GM19438 (cell line): ENCODE measurements around the gene C3orf20.
"Not testable (repeated sequence)": the region's sequence is repeated elsewhere in the genome, so short reads cannot be mapped to it uniquely, and the experiment has no call there.

Source experiments
- ATAC-seq: cut with Tn5 transposase; IDR thresholded peaks from one replicate; pipeline ENCODE4 v1.9.1; 2021; ENCODE audit warnings: low read depth; ENCODE audit not compliant: unreplicated experiment

The C3orf20 gene

DNA sequence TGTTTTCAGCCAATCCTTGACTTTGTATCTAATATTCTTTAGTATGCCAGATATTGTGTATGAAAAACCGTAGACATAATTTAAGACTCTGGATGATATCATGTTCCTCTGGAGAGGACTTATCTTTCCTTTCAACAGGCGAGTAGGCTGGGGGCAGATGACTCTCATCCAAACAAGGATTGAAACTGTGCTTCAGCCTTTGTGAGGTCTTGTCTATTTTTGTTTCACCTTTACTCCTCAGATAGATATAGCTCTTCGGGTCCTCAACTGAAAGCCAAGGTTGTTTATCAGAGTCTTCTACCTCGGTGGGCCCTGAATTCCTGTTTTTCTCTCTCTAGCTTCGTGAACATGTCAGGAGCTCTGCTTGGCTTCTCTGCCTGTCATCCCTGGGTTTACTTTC lies 66.0 kb downstream of the C3orf20 start:
- ATAC-seq, result no peak

DNA sequence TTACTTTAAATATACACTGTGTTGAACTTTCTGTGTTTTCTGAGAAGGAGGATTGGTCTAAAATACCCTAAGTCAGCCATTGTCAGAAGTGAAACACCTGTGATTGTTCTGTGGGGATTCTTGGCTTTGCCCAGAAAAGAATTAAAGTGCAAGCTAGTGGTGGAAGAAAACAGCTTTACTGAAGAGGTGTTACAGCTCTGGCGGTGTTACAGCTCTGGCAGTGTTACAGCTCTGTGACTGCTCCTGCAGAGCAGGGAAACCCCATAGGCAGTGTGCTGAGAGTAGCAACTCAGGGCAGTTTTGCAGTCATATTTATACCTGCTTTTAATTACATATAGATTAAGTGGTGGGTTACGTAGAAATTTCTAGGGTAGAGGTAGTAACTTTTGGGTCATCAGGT lies 66.6 kb downstream of the C3orf20 start:
- no peak for ATAC-seq

DNA sequence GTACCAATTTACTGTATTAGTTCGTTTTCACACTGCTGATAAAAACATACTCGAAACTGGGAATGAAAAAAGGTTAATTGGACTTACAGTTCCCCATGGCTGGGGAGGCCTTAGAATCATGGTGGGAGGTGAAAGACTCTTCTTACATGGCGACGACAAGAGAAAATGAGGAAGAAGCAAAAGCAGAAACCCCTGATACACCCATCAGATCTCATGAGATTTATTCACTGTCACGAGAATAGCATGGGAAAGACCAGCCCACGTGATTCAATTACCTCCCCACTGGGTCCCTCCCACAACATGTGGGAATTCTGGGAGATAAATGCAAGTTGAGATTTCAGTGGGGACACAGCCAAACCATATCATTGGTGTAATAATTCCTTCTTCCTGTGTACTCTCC lies 69.6 kb downstream of the C3orf20 start:
- ATAC-seq, result no peak

DNA sequence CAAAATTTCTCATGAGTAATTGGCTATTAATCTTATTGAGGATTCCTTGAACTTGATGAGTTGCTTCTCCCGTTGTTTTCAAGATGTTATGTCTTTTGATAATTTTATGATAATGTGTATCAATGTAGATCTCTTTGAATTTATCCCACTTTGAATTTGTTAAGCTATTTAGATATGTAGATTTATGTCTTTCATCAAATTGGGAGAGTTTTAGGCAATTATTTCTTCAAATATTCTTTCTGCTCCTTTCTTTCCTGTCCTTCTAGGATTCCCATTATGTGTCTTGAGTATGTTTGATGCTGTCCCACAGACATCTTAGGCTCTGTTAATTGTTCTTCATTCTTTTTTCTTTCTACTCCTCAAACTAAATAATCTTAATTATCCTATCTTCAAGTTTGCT lies 75.7 kb downstream of the C3orf20 start:
- no peak for ATAC-seq

DNA sequence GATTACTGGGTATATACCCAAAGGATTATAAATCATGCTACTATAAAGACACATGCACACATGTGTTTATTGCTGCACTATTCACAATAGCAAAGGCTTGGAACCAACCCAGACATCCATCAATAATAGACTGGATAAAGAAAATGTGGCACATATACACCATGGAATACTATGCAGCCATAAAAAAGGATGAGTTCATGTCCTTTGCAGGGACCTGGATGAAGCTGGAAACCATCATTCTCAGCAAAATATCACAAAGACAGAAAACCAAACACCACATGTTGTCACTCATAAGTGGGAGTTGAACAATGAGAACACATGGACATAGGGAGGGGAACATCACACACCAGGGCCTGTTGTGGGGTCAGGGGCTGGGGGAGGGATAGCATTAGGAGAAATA lies 78.0 kb downstream of the C3orf20 start:
- ATAC-seq, result not testable (repeated sequence)

DNA sequence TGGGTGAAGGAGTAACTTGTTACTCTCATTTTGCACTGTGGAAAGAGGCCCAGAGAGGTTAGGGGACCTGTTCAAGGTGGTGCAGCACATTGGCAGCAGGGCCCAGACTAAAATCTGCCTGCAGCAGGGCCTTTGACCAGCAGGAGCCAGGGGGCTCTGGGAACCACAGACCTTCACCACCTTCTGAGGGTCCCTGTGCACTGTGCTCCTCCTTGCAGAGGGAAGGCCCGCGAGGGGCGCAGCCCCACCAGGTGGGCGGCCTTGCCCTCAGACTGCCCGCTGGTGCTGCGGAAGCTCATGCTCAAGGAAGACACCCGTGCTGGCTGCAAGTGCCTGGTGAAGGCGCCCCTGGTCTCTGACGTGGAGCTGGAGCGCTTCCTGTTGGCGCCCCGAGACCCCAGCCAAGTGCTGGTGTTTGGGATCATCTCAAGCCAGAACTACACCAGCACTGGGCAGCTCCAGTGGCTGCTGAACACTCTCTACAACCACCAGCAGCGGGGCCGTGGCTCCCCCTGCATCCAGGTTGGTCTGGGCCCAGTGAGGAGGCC lies 82.3 kb downstream of the C3orf20 start:
- ATAC-seq, result no peak

DNA sequence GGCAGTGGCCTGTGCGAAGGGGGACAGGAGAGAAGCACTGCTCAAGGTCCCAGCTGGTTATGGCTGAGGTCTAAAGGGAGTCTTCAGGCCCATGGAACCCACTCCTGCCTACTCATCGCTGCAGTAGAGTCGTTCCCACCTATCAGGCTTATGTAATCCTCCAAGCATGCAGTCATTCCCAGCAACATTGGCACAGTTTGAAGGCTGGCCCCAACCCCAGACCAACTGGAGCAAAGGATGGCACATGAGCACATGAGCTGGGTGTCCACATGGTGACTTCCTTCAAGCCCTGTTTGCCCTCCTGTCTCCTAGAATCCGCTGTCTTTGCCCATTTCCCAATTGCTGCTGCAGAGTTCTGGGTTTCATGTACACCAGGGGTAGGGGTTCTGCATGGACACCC lies 83.4 kb downstream of the C3orf20 start:
- ATAC-seq, result no peak

DNA sequence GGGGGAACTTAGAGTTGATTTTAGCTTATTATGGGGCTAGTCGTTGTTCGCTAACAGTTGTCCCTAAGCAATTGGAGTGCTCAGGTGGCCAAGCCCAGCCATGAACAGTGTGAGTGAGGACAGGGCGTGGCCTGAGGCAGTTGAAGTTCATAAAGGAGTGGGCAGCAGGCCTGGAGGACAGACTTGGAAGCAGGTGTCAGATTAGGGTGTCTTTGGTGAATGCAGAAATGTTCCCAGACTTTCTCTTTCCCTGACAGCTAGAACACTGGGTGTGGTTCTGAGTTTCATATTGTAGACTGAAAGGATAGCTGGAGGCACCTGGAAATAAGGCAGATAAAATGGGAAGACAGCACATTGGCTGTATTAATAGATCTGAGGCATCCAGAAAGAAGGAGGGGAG lies 84.0 kb downstream of the C3orf20 start:
- ATAC-seq, result no peak

DNA sequence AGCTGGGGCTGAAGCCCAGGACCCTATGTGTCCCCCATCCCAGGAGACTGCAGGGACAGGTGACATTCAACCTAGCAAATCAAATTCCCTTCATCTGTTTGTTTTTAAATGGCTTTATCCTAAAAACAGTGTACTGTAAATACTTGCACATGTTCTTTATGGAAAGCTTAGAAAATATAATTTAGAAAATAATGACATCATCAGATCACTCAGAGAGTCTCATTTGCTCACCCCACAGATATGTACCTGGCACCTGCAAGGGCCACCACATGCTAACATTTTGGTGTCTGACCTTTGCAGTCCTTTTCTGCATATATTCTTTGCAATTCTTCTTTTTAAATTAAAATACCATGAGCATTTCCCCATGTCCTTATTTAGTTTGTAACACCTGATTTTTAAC lies 85.2 kb downstream of the C3orf20 start:
- ATAC-seq, result no peak

DNA sequence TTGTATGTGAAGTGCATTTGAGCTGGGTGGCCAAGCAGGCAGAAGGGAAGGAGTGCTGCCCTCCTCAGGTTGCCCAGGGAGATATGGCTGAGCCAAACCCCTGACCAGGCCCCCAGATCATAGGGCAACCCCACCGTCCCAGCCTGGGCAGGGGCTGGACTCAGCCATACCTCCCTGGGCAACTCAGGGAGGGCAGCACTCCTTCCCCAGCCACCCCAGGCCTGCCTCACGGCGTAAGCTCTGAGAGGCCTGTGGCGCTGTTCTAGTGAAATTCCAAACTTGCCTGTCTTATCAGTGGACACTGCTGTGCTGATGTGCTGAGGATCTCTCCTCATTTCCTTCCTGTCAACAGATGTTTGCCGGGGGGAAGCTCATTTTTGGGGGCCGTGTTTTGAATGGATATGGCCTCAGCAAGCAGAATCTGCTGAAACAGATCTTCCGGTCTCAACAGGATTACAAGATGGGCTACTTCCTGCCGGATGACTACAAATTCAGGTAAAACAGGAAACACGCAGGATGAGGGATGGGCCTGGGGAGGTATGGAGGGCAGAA lies 86.3 kb downstream of the C3orf20 start:
- ATAC-seq, result no peak

DNA sequence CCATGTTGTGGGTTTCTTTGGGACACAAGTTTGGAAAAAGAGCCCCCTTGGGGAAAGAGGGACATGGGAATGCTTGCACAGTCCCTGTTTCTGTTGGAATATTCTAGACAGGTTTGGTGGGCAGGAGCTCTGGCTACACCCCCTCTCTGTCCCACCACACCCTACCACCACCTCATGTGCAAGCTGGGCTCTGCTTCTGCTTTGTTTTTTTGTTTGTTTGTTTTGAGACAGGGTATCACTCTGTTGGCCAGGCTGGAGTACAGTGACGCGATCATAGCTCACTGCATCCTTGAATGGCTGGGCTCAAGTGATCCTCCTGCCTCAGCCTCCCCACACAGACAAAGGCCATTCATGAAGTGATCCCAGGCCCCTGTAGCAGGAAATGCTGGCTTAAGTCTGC lies 86.9 kb downstream of the C3orf20 start:
- ATAC-seq, result no peak

DNA sequence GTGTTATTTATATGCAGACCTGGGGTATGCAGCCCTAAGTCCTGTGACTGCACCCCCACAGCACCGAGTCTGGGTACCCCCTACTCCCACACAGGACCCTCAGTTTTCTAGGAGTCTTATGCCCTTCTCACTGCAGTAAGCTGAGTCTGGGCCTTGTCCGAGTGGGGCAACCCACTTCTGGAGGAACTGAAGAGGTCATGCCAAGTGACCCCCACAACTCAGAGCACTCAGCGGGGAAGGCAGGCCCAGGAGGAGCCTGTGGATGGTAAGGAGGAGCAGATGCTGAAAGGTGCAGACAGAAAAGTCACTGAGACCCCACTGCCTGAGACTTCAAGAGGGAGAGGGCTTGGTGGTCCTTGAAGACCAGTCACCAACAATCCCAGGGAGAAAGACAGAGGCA lies 87.8 kb downstream of the C3orf20 start:
- no peak for ATAC-seq

DNA sequence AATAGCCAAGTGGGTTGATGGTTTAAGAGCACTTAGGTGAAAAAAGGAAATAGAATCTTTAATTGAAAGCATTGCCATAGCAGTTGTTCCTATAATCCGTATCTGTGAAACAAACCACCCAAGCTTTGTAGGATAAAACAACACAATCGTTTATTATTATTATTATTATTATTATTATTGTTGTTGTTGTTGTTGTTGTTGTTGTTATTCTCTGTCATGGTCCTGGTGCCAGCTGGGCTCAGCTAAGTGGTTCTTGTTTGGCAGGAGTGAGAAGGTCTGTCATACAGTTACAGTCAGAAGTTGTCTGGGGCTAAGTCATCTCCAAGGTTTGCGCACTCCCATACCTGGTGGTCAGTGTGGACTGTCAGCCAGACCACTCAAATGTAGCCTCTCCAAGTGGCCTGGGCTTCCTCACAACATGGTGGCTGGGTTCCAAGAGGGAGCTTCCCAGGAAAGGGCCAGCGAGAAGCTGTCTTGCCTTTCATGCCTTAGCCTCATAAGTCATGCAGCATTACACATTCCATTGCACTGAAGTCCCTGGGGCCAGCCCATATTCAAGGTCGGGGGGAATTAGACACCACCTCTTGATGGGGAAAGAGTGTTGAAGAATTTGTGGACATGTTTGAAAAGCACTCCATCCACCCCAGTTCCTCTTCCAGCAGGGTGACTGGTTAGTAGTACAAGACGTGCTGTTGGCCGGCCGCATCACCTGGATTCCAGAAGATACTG lies 89.6 kb downstream of the C3orf20 start:
- ATAC-seq, result no peak

DNA sequence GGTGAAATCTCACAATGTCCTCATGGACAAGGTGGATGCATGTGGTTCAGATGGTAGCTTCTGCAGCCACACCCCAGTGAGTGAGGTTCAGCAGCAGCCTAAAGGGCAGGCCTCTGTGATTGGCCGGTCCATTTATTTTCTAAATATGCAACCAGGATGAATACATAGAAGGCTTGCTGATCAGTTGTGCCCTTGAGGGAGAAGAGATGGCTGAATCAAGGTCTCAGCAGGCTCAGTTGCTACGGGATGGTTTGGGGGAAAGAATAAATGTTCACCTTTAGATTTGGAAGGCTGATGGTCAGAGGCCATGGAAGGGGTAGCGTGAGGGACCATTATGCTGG lies 90.1 kb downstream of the C3orf20 start:
- no peak for ATAC-seq

DNA sequence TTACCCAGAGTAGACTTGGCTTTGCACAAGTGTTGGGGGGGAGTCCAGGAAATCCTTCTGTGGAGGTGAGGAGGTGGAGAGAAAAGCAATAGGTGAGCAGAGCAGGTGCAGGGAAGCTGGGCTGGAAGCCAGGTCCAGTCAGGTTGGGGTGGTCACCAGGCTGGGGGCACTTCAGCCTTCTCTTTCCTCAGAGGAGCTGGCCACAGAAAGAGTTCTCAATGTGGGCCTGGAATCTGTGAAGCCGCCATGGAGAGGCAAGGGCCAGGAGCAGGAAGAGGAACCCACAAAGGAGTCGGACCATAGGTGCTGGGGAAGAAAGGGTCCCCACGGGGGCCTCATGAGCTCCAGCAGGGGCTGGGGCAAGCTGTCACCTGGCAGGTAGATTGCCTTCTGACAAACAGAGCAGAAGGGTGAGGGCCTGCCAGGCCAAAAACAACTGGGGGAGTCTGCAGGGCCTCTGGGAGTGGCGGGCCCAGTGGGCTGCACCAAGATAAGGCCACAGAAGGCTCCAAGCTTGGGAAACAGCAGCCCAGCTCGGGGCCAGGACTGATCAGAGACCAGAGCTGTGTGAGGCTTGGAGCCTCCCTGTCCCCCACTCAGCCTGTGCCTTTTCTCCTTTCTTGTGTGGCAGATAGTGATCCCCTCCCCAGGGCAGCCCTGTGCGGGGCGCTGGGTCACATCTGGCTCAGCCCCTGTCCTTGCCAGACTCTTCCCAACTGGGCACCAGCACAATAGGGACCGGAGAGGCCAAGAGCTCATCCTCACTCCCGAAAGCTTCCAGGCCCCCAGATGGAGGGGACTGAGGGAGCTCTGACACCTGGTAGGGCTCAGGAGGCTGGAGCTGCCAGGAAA lies 90.9 kb downstream of the C3orf20 start:
- no peak for ATAC-seq

DNA sequence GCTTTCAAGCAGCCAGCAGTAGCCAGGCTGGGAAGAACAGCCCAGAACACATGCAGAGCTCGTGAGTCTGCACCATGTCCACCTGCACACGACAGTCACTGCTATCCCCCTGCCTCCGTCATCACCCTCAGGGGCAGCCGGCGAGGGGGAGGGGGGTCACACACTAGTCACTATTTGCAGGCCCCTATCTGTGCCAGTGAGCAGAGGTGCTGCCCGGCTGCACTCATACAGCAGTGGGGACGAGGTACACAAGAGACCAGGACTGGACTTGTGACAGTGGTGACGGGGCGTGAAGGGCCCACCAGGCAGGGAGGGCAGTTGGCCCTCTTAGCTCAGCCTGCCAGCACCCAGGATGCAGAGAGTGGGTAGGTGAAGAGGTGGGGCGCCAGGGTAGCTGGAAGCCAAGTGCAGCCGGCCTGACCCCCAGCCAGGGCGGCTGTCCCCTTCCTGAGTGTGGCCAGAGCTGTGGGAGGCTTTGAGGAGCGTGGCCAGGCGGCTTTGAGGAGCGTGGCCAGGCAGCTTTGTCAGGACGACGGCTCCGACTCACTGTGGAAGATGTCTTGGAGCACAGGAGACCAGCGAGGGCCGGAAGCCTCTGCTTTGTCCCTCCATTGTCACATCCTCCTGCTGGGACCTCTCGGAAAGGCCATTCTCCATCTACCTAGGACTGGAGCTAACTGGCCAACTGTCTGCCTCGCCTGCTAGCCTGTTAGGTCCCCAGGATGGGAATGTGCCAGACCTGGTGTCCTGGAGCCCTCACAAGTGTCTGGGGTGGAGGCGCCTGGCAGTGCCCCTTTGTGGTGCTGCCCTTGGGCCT lies 91.7 kb downstream of the C3orf20 start:
- no peak for ATAC-seq

DNA sequence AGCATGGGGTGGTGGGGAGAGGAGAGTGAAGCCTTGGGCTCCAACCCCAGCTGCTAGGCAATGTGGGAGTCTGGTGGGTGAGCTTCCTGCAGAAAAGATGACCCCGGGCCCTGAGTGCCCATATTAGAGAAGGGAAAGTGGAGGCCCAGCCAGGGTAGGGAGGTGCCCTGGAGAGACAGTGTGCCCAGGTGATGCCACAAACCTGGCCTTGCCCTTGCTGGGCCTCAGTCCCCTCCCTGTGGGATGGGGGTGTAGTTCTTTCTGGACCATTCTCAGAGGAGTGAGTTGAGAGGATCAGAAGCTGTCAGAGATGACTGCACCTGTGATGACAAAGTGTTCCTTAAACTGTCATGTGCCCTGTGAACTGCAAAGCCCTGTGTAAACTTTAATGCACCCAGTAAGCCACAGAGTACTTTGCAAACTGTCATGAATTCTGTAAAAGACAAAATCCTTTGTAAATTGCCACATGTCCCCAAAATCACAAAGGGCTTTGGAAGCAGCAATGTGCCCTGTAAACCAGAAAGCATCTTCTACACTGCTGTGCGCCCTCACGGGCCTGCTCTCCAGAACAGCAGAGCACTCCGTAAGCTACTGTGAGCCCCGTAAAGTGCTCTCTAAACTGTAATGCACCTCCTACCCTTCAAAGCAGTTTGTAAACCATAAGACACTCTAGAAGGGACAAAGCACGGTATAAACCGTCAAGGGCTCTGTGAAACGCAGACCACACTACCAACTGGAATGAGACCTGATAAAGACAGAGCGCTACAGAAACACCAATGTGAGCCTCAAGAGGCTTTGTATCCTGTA lies 92.5 kb downstream of the C3orf20 start:
- ATAC-seq, result no peak

DNA sequence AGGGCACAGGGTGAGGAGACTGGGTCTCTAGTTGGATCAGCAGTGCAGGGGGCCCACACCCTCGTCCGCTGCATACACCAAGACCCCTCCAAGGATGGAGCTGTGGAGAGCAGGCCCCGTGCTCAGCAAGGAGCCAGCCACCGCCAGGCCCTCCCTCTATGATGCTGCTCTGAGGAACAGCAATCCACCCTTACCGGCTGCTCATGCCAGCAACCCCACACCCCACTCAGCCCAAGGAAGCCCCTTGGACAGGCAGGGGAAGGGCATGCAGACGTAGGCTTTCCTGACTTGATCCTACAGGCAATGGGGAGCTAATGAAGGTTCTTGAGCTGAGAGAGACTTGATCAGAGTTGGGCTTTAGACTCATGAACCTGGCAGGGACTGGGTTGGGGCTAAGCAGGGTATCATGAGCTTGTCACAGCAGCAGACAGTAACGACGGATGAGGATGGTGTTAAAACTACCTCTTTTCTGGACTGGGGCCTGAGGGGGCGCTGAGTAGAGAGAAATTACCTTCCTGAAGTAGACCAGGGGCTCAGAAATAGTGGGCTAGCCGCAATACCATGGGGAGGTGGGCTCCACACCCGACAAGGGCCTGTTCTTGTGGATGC lies 93.3 kb downstream of the C3orf20 start:
- ATAC-seq, result no peak

DNA sequence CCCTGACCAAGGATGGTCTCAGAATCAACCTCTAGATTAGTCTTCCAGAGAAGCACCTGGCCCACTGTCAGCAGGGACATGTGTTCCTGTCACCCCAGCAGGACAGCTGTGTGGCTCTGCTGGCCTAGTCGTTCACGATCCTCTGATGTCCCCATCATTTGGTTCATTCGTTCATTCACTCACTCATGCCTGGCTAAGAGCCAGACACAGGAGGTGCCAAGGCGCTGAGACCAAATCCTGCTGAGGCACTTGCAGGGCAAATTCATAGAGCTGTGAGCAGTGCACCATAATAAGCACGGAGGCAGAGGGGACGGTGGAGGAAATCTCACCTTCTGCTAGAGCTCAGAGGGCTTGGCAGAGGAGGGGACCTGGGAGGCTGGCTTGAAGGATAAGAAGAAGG lies 93.9 kb downstream of the C3orf20 start:
- no peak for ATAC-seq
